GM21825 (cell line): ENCODE data around the gene SLC26A8.
A peak's percentile ranks its signal among the peaks of the same experiment; 100 is the strongest.
"Not testable (repeated sequence)": the region's sequence is repeated elsewhere in the genome, so short reads cannot be mapped to it uniquely, and the experiment has no call there.

Source experiments
- ATAC-seq: cut with Tn5 transposase; IDR thresholded peaks from one replicate; pipeline ENCODE4 v1.9.1; 2021; ENCODE audit warnings: mild to moderate bottlenecking, moderate library complexity; ENCODE audit not compliant: unreplicated experiment

SLC26A8 gene

DNA sequence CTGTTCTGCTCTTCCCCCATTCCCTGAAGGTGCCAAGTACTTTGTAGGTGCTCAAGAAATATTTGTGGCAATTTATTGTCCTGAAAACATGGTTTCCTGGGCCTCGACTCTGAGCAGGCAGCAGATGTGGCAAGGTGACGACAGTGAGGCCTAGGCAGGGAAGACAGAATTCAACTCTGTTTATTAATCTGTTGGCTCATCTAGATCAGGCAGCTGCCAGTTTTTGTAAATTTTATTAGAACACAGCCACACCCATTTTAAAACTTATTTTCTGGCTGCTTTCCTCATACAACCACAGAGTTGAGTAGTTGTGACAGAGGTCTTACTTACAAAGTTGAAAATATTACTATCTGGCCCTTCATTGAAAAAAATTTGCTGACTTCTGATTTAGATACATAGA, 27.7 kb upstream of the SLC26A8 start:
- no peak for ATAC-seq

DNA sequence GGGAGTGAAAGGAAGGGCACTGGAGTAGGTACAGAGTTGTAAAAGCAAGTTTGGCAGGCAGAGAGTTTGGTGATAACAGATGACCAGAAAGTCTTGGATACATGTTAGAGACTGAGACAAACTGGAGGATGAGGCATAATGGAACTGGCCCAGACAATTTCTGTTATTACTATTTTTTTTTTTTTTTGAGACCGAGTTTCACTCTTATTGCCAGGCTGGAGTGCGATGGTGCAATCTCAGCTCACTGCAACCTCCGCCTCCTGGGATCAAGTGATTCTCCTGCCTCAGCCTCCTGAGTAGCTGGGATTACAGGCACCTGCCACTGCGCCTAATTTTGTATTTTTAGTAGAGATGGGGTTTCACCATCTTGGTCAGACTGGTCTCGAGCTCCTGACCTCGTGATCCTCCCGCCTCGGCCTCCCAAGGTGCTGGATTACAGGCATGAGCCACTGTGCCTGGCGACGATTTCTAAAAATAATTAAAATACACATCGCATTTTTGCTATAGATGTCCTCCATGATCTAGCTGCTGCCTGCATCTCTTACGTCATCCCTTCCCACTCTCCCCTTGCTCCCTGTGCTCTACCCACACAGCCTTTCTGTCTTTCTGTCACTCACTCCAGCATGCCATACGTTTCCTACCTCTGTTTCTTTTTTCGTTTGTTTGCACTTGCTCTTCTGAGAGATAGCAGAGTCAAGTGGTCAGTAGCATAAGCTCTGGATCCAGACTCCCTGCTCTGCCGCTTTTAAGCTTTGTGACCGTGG, 26.7 kb upstream of the SLC26A8 start:
- ATAC-seq, result no peak

DNA sequence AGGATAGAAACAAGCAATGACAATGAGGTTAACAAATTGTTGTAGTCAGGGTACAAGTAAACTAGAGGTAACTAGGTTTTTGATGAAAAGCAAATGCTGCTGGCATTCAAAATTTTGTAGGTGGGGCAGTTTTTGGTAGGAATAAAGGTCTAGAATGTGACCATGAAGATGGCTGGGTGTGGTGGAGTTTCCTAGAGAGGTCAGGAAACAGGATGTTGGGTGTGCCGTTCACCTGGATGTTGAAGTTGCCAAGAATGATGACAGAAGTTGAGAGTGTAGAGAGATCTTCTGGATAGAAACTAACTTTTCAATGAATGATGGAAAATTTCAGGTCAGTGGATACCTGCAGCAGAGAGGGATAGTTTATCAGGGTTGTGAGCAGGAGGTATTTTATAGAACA, 25.9 kb upstream of the SLC26A8 start:
- ATAC-seq, result no peak

GRCh38 chr6:36049582-36049981, 25.1 kb upstream of the SLC26A8 start:
- no peak for ATAC-seq

DNA sequence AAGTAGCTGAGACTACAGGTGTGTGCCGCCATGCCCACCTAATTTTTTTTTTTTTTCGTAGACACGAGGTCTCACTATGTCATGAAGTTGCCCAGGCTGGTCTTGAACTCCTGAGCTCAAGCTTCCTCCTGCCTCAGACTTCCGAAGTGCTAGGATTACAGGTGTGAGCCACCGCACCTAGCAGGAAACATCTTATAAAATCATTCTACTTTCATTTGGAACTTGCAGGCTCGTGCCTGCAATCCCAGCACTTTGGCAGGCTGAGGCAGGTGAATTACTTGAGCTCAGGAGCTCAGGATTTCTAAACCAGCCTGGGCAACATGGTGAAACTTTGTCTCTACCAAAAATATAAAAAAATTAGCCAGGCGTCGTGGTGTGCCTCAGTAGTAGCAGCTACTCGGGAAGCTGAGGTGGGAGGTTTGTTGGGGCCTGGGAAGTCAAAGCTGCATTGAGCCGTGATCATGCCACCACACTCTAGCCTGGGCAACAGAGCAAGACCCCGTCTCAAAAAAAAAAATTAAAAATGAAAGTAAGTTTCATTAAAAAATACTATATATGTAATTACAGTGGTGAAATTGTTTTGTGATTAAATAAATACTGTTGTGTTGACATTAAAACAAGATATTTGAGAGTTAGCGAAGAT, 18.3 kb upstream of the SLC26A8 start:
- no peak for ATAC-seq

- ATAC-seq, result no peak
Observed at GRCh38 chr6:36040958-36041357, 16.5 kb upstream of the SLC26A8 start.

DNA sequence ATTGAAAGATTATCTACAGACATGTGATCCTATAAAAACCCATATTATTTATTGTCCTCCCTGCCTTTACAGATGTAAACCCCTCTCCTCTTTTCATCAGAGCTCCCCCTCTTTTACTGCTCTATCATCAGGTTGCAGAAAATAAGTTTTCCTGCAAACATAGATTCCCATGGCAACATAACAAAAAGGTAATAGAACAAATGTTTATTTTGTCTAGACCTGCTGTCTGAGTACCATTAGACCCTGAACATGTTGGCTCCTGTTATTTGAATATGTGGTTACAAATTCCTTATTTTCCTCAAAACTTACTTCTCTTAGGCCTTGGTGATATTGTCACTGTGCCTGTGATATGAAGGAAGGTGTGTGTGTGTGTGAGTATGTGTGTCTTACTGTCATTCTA, 14.7 kb upstream of the SLC26A8 start:
- no peak for ATAC-seq

DNA sequence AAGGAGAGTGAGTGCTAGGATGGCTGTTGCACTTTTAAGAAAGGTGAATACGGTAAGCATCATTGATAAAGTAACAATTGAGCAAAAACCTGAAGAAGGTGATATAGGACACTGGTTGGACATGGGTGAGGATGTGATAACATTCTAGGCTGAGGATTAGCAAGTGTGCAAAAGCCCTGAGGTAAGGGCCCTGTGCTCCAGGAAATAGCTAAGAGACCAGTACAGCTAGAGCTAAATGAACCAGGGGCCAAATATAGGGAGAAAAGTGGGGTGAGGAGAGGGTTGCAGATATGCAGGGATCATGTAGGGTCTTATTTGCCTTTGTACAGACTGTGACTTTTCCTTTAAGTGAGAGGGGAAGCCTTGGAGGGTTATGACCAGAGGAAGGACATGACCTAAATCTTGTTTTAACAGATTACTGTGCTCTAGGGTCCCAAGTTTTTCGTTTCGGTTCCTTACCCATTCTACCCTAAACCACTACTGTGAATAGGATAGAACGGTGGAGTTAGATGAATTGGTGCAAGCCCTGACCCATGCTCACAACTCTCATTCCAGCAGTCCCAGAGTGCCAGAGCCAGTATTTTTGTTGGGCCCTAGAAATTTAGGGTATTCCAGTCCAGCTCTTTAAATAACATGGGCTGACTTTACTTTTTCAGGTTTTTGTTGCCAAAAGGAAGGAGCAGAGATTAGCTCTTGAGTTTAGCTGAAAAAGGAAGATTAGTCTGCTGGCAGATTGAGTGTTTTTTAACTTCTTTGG, 13.9 kb upstream of the SLC26A8 start:
- ATAC-seq, result no peak

- no peak for ATAC-seq
Observed at GRCh38 chr6:36035225-36035624, 10.8 kb upstream of the SLC26A8 start.

- ATAC-seq, result no peak
Observed at GRCh38 chr6:36034441-36034840, 10.0 kb upstream of the SLC26A8 start.

GRCh38 chr6:36033935-36034334, 9.5 kb upstream of the SLC26A8 start:
- no peak for ATAC-seq

- not testable (repeated sequence) for ATAC-seq
Observed at GRCh38 chr6:36033144-36033543, 8.7 kb upstream of the SLC26A8 start.

DNA sequence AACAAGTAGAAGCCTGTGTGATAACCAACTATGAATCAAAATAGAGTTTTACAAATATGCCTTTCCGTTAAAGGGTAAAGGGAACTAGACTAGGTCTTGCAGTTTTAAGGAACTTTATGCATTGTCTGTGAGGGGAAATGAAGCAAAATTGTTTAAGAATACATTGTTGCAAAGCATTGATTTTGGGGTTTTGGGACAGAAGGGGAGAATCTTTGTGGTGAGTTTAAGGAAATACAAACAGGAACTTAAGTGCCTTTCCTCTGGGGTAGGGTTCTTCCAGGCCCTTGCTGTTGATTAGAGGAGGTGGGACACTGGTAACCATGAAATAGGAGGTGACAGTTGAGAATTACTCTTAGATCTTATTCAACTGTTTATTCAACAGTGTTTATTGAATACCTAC, 7.8 kb upstream of the SLC26A8 start:
- no peak for ATAC-seq

GRCh38 chr6:36029464-36029863, 5.0 kb upstream of the SLC26A8 start:
- ATAC-seq, result no peak

- ATAC-seq, result no peak
Observed at GRCh38 chr6:36028877-36029324, 4.5 kb upstream of the SLC26A8 start.

DNA sequence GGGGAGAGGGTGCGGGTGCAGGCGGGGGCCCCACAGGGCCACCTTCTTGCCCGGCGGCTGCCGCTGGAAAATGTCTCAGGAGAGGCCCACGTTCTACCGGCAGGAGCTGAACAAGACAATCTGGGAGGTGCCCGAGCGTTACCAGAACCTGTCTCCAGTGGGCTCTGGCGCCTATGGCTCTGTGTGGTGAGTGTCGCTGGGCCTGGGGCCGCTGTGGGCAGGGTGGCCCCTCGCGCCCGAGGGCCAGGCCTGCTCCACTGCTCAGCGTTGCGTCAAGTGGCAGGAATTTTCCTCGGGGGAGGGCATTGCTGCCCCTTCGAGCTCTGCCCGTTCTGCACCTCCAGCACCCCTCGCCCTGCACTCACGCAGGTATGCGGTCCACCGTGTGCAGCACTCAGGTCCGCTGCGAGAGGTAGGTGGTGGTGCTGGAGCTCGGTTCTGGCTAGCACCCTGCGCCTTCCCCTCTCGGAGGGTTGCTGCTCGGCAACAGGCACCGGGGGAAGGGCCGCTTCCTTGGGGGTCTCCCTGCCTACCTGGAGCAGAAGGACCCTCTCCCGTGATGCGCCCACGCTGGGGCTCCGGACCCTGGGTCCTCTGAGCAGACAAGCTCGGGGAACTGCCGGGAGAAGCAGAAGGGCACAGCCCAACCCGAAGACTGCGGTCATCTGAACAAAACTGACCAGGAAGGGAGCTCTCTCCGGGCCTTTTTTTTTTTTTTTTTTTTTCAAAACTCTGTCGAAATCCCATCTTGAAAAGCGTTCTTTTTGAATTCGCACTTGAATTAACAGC, 3.8 kb upstream of the SLC26A8 start:
- peak; percentile 19 for ATAC-seq

GRCh38 chr6:36027501-36028087, 3.2 kb upstream of the SLC26A8 start, which contains the start of gene MAPK14:
TSS of gene MAPK14 (plus strand) at chr6:36027808. CDS start at chr6:36028158, 350 bp downstream.
- ATAC-seq, result peak; percentile 81

- ATAC-seq, result no peak
Observed at GRCh38 chr6:36025932-36026327, 1.5 kb upstream of the SLC26A8 start.

GRCh38 chr6:36025260-36025931, 955 bp upstream of the SLC26A8 start:
- no peak for ATAC-seq

DNA sequence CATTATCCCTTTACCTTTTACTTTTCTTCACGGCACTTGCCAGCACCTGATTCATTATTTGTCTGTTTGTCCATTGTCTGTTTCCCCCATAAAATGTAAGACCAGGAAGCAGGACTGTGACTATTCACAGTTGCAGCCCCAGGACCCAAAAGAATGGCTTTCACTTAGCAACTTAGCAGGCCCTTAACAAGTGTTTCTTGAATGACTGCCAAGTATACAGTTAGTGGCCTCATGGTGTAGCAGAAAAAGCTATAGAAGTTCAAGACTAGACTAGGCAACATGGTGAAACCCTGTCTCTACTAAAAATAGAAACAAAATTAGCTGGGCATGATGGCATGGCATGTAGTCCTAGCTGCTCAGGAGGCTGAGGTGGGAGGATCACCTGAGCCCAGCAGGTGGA, 4.3 kb downstream of the SLC26A8 start:
- ATAC-seq, result no peak
